GM18508 (cell line): ENCODE results near the gene ASIC2.

ENCODE experiments used
- ATAC-seq: cut with Tn5 transposase; IDR thresholded peaks from one replicate; pipeline ENCODE4 v1.9.1; 2021; ENCODE audit warnings: moderate number of reproducible peaks; ENCODE audit not compliant: insufficient read depth, unreplicated experiment

ASIC2 gene

GRCh38 chr17:33169580-33170285, 123.4 kb downstream of the ASIC2 start:
- ATAC-seq = no peak

- ATAC-seq = no peak
Observed at GRCh38 chr17:33167736-33168135, 125.4 kb downstream of the ASIC2 start.

GRCh38 chr17:33166472-33166871, 126.6 kb downstream of the ASIC2 start:
- no peak for ATAC-seq

- no peak for ATAC-seq
Observed at GRCh38 chr17:33164169-33164881, 128.8 kb downstream of the ASIC2 start.

- ATAC-seq = no peak
Observed at GRCh38 chr17:33163533-33164168, 129.4 kb downstream of the ASIC2 start.

- ATAC-seq = no peak
Observed at GRCh38 chr17:33154869-33155455, 138.1 kb downstream of the ASIC2 start.

GRCh38 chr17:33152783-33153182, 140.3 kb downstream of the ASIC2 start:
- ATAC-seq = no peak

- no peak for ATAC-seq
Observed at GRCh38 chr17:33151565-33151964, 141.5 kb downstream of the ASIC2 start.

- ATAC-seq = no peak
Observed at GRCh38 chr17:33145941-33146340, 147.2 kb downstream of the ASIC2 start.

GRCh38 chr17:33144837-33145236, 148.3 kb downstream of the ASIC2 start:
- ATAC-seq = no peak

GRCh38 chr17:33142705-33143299, 150.3 kb downstream of the ASIC2 start:
- ATAC-seq = no peak

- no peak for ATAC-seq
Observed at GRCh38 chr17:33140413-33141099, 152.5 kb downstream of the ASIC2 start.

GRCh38 chr17:33138627-33139026, 154.5 kb downstream of the ASIC2 start:
- ATAC-seq = no peak

- ATAC-seq = no peak
Observed at GRCh38 chr17:33137426-33137825, 155.7 kb downstream of the ASIC2 start.

GRCh38 chr17:33135691-33136090, 157.4 kb downstream of the ASIC2 start:
- ATAC-seq = no peak

GRCh38 chr17:33131620-33132019, 161.5 kb downstream of the ASIC2 start:
- ATAC-seq = no peak

- ATAC-seq = no peak
Observed at GRCh38 chr17:33127706-33128105, 165.4 kb downstream of the ASIC2 start.

GRCh38 chr17:33126086-33126485, 167.0 kb downstream of the ASIC2 start:
- no peak for ATAC-seq

- ATAC-seq = no peak
Observed at GRCh38 chr17:33125552-33125950, 167.5 kb downstream of the ASIC2 start.

GRCh38 chr17:33124871-33125551, 168.1 kb downstream of the ASIC2 start:
- ATAC-seq = no peak
